AG04449 (cell line): ENCODE measurements around the gene ADIRF.

Source experiments
- CTCF ChIA-PET: fragments of 350-600 bp; formaldehyde crosslinking; extraction: SDS; loops from one replicate; lab custom pipeline; 2021; ENCODE audit warnings: antibody characterized with exemption; lab: Yijun Ruan, JAX
- POLR2A ChIA-PET: fragments of 400-600, 350-600 bp; formaldehyde crosslinking; extraction: SDS; loops from one replicate; lab custom pipeline; 2020; ENCODE audit warnings: antibody characterized with exemption, inconsistent platforms; lab: Yijun Ruan, JAX
- DNase-seq: peaks from one replicate; pipeline ENCODE4 v3.0.0-alpha.2; 2010; ENCODE audit warnings: low read depth, low spot score
- H3K4me3 ChIP-seq: 2 replicates; pipeline ENCODE4 v1.5.1; 2011; ENCODE audit warnings: low read depth, mild to moderate bottlenecking, control low read depth, low read length
- CTCF ChIP-seq: IDR thresholded peaks from one replicate; pipeline ENCODE4 v1.5.1; 2011; ENCODE audit warnings: mild to moderate bottlenecking, moderate library complexity, low read length, control low read depth, inconsistent platforms; ENCODE audit not compliant: insufficient read depth; ENCODE audit errors: missing control alignments

The ADIRF gene

GRCh38 chr10:86959737-86960002, 8.6 kb upstream of the ADIRF start:
- DNase-seq = no peak
- TF ChIP-seq CTCF = no peak
- ChIA-PET POLR2A (no interaction called here), CTCF (interaction anchor here (0.8 to 10.1 kb wide), 5 partner anchors 9 to 271 kb away, joined by 3 to 171 read pairs (median 9); partner anchors contain the start of gene ADIRF)
- H3K4me3 ChIP-seq = no peak overlapping the region

- CTCF ChIA-PET = interaction anchor here (0.7 to 10.1 kb wide), 6 partner anchors 8 to 318 kb away, joined by 3 to 171 read pairs (median 6); partner anchors contain the start of gene ADIRF
- peak; percentile 93 for TF ChIP-seq CTCF
- DNase-seq = no peak
- H3K4me3 ChIP-seq = no peak overlapping the region
- POLR2A ChIA-PET = interaction anchor here (1.2 kb wide), 1 partner anchor 11 kb away, joined by 3 read pairs; no protein-coding TSS in a partner anchor
These were observed 8.0 kb upstream of the ADIRF start for GRCh38 chr10:86960003-86960862.

- no peak for DNase-seq
- ChIA-PET CTCF (interaction anchor here (0.7 to 10.1 kb wide), 5 partner anchors 7 to 319 kb away, joined by 3 to 171 read pairs (median 9); partner anchors contain the start of gene ADIRF), POLR2A (interaction anchor here (1.2 kb wide), 1 partner anchor 10 kb away, joined by 3 read pairs; no protein-coding TSS in a partner anchor)
- TF ChIP-seq CTCF = no peak
- no peak overlapping the region for H3K4me3 ChIP-seq
These were observed 7.3 kb upstream of the ADIRF start for GRCh38 chr10:86960863-86961434.

GRCh38 chr10:86961481-86962091, 6.7 kb upstream of the ADIRF start:
- TF ChIP-seq CTCF = no peak
- H3K4me3 ChIP-seq = no peak overlapping the region
- DNase-seq = no peak
- ChIA-PET POLR2A (no interaction called here), CTCF (interaction anchor here (1.4 to 10.1 kb wide), 2 partner anchors 19 to 21 kb away, joined by 5 to 171 read pairs; no protein-coding TSS in a partner anchor)

- DNase-seq = no peak
- CTCF ChIA-PET = interaction anchor here (0.7 to 1.6 kb wide), 4 partner anchors 17 to 24 kb away, joined by 3 to 6 read pairs (median 4); no protein-coding TSS in a partner anchor
- POLR2A ChIA-PET = no interaction called here
- no peak overlapping the region for H3K4me3 ChIP-seq
- no peak for TF ChIP-seq CTCF
These were observed 5.9 kb upstream of the ADIRF start for GRCh38 chr10:86962136-86962980.
